ENCODE results near the gene MYO9A. TPM values are rescaled to one million over a fixed set of nuclear protein-coding genes. Genes with fewer than 3 reads are reported as not detected.

Gene MYO9A
- total RNA-seq, 1 experiment from 2014 or later: 21.4 TPM

DNA sequence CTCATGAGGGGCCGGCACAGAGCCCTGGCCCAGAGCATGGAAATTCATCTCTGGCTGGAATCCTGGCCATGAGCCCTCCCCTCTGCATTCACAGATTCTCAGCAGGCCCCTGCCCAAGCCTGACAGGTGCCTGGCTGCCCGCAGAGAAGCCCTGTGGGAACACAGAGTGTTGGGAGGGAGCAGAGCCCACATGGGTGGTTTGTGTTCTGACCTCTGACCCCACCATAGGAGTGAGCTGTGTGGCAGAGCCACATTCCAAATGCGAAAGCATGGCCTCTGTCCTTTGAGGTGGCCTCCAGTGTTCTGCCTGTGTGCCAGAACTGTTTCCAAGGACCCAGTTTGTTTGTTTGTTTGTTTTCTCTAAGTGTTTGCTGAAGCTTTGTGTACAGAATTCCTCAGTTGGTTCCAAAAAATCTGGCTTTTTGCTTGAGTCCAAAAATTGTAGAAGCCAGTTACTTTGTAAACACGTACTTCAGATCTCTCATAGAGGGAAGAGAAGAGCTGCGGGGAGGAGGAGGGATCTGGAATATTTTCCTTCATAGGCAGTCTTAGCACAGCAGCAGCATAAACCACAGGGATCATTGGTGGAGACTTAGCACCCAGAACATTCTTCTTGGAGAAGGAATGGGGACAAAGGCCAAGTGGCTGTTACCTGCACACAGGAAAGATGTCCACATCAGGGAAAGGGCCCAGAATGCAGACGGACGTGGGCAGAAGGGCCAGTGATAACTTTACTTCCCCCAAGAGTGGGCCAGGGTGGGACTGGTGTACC, 43.6 kb upstream of the MYO9A start:
- Histone ChIP-seq H4K91ac (ENCODE audit: insufficient read length, low read depth, low read length) (no peak overlapping the region), H4K8ac (replicated peaks; ENCODE audit: insufficient read length, low read depth, low read length) (no peak overlapping the region), H3K4me2 (ENCODE audit: insufficient read depth, insufficient read length, low read length) (no peak overlapping the region), H4K20me1 (ENCODE audit: control insufficient read depth, insufficient read depth, insufficient read length) (no peaks in the 10 kb centered on the region), H2BK15ac (ENCODE audit: low read depth, low read length) (no peak overlapping the region), H3K14ac (ENCODE audit: insufficient read depth, low read length) (no peak overlapping the region), H3K56ac (ENCODE audit: insufficient read length, low read depth, low read length) (no peak overlapping the region), H3K79me2 (ENCODE audit: insufficient read depth, low read length) (no peaks in the 10 kb centered on the region), H3K23me2 (ENCODE audit: insufficient read length, low read depth, low read length, poor library complexity, severe bottlenecking) (no peaks in the 10 kb centered on the region), H2AFZ (ENCODE audit: low read length) (no peak overlapping the region), H3K9me3 (ENCODE audit: control insufficient read depth, low read depth, low read length) (no peaks in the 10 kb centered on the region), H3K4ac (ENCODE audit: low read depth, low read length) (no peak overlapping the region), H2BK20ac (ENCODE audit: low read depth, low read length, poor library complexity, severe bottlenecking) (no peak overlapping the region), H3K4me1 (ENCODE audit: insufficient read depth, low read length) (no peaks in the 10 kb centered on the region), H3K79me1 (ENCODE audit: insufficient read depth, low read depth, low read length, poor library complexity, severe bottlenecking) (no peaks in the 10 kb centered on the region), H3K18ac (ENCODE audit: insufficient read length, low read depth, low read length) (no peak overlapping the region), H3K27ac (ENCODE audit: insufficient read length, low read depth, low read length) (no peak overlapping the region), H3K23ac (ENCODE audit: insufficient read length, low read depth, low read length) (no peak overlapping the region), H2AK5ac (ENCODE audit: insufficient read length, low read length) (no peak overlapping the region), H4K5ac (ENCODE audit: insufficient read length, low read depth, low read length) (no peak overlapping the region), H3K9ac (ENCODE audit: extremely low read depth, insufficient read length, low read length) (no peak overlapping the region), H2BK120ac (ENCODE audit: low read depth, low read length, poor library complexity, severe bottlenecking) (no peak overlapping the region), H3K27me3 (ENCODE audit: insufficient read depth, low read length) (no peaks in the 10 kb centered on the region), H2BK12ac (ENCODE audit: insufficient read length, low read depth, low read length) (no peak overlapping the region), H2BK5ac (ENCODE audit: insufficient read length, low read length) (no peak overlapping the region), H3T11ph (ENCODE audit: low read length) (no peak overlapping the region)
- Mint-ChIP-seq H3K4me1 (peaks cover 6 to 7% of the 10 kb centered on the region in 2 experiments; a peak in 3 of 4 replicates), H3K27me3 (ENCODE audit: low read depth) (no peaks in the 10 kb centered on the region; the same call in 1 of the 2 replicates), H3K36me3 (ENCODE audit: insufficient read depth in 1 of 3, low read depth in 3 of 3) (peaks cover 0 to 2% (median 0%) of the 10 kb centered on the region in 3 experiments; a peak in 1 of 7 replicates), H3K4me3 (no peak overlapping the region), H3K27ac (no peak overlapping the region), H3K9me3 (no peaks in the 10 kb centered on the region; a peak in 1 of 5 replicates)
- no peak for DNase-seq
- no CpG with 5 or more reads among the region's 7 CpGs for WGBS (ENCODE audit: extremely low coverage, insufficient read length, low lambda C conversion rate)
- TF ChIP-seq, protein P1, sequence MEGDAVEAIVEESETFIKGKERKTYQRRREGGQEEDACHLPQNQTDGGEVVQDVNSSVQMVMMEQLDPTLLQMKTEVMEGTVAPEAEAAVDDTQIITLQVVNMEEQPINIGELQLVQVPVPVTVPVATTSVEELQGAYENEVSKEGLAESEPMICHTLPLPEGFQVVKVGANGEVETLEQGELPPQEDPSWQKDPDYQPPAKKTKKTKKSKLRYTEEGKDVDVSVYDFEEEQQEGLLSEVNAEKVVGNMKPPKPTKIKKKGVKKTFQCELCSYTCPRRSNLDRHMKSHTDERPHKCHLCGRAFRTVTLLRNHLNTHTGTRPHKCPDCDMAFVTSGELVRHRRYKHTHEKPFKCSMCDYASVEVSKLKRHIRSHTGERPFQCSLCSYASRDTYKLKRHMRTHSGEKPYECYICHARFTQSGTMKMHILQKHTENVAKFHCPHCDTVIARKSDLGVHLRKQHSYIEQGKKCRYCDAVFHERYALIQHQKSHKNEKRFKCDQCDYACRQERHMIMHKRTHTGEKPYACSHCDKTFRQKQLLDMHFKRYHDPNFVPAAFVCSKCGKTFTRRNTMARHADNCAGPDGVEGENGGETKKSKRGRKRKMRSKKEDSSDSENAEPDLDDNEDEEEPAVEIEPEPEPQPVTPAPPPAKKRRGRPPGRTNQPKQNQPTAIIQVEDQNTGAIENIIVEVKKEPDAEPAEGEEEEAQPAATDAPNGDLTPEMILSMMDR (conservative IDR thresholded peaks at IDR 0.05): no peak
